CD14-positive monocyte (primary cell): ENCODE results near the gene NPHP3. TPM values are rescaled to one million over a fixed set of nuclear protein-coding genes. Genes with fewer than 3 reads are reported as not detected.

Experiments
- DNase-seq, 3 donors: peaks; one replicate each; pipeline ENCODE4 v3.0.0-alpha.2; 2011 to 2022
- H2AFZ ChIP-seq: 2 replicates; pipeline ENCODE4 v1.6.0; 2012; ENCODE audit warnings: mild to moderate bottlenecking, low read depth, low read length, inconsistent platforms; ENCODE audit not compliant: insufficient read depth, poor library complexity, severe bottlenecking
- H3K27ac ChIP-seq, 2 donors: 1 replicate in 1 of 2; 2 replicates in 1 of 2; pipeline ENCODE4 v1.5.1; 2012 to 2013; ENCODE audit warnings: low read length in 2 of 2, control low read depth in 1 of 2, inconsistent platforms in 1 of 2, low read depth in 1 of 2, mild to moderate bottlenecking in 1 of 2
- H3K27me3 ChIP-seq, 2 donors: one replicate each; pipeline versions ENCODE4 v1.6.0 to v1.6.1; 2011 to 2013; ENCODE audit warnings: low read length in 2 of 2; ENCODE audit not compliant: control insufficient read depth in 2 of 2, insufficient read depth in 2 of 2
- H3K36me3 ChIP-seq, 2 donors: replicated peaks in 1 of 2; 1 replicate in 1 of 2; 2 replicates in 1 of 2; pipeline versions ENCODE4 v1.5.1 to v1.6.1; 2012 to 2013; ENCODE audit warnings: low read length in 2 of 2, control low read depth in 1 of 2, inconsistent platforms in 1 of 2, mild to moderate bottlenecking in 1 of 2; ENCODE audit not compliant: insufficient read depth in 2 of 2, control insufficient read depth in 1 of 2
- H3K4me1 ChIP-seq, 2 donors: 1 replicate in 1 of 2; 2 replicates in 1 of 2; pipeline versions ENCODE4 v1.5.1 to v1.6.1; 2012 to 2013; ENCODE audit warnings: low read length in 2 of 2, control low read depth in 1 of 2, inconsistent platforms in 1 of 2, mild to moderate bottlenecking in 1 of 2, moderate library complexity in 1 of 2; ENCODE audit not compliant: insufficient read depth in 2 of 2, control insufficient read depth in 1 of 2
- H3K4me2 ChIP-seq: replicated peaks from 2 replicates; pipeline ENCODE3; 2012; ENCODE audit warnings: low read length, moderate library complexity, mild to moderate bottlenecking; ENCODE audit not compliant: poor library complexity, severe bottlenecking; ENCODE audit errors: extremely low read depth
- H3K4me3 ChIP-seq, 3 experiments: fragments of 200-600 bp in 1 of 3; sonication (generic) in 1 of 3; replicated peaks in 1 of 3; 1 replicate in 2 of 3; 2 replicates in 1 of 3; pipeline ENCODE4 v1.5.1; 2011 to 2013; ENCODE audit warnings: low read length in 3 of 3, mild to moderate bottlenecking in 3 of 3, control low read depth in 2 of 3, low read depth in 2 of 3, inconsistent platforms in 1 of 3, moderate library complexity in 1 of 3
- H3K79me2 ChIP-seq: 2 replicates; pipeline ENCODE4 v1.6.0; 2012; ENCODE audit warnings: mild to moderate bottlenecking, control low read depth, inconsistent platforms, low read length, moderate library complexity; ENCODE audit not compliant: insufficient read depth
- H3K9ac ChIP-seq: 2 replicates; pipeline ENCODE4 v1.6.0; 2017; ENCODE audit warnings: low read length, mild to moderate bottlenecking; ENCODE audit not compliant: insufficient read depth, poor library complexity, severe bottlenecking
- H3K9me3 ChIP-seq, 2 donors: replicated peaks in 1 of 2; 1 replicate in 1 of 2; 2 replicates in 1 of 2; pipeline versions ENCODE4 v1.5.1 to v1.6.1; 2012 to 2013; ENCODE audit warnings: low read length in 2 of 2, control low read depth in 1 of 2; ENCODE audit not compliant: control insufficient read depth in 1 of 2, insufficient read depth in 1 of 2
- H4K20me1 ChIP-seq: 2 replicates; pipeline ENCODE4 v1.6.0; 2012; ENCODE audit warnings: mild to moderate bottlenecking, low read length, control low read depth, moderate library complexity; ENCODE audit not compliant: insufficient read depth
- H3K27ac Mint-ChIP-seq, 7 donors: one replicate each; pipeline ENCODE4 v1.8.0; 2020; ENCODE audit warnings: mild to moderate bottlenecking in 7 of 7, mixed read lengths in 7 of 7, moderate library complexity in 6 of 7, inconsistent platforms in 2 of 7
- H3K27me3 Mint-ChIP-seq, 3 donors: one replicate each; pipeline ENCODE4 v1.8.0; 2021 to 2022; ENCODE audit warnings: low read depth in 3 of 3, mild to moderate bottlenecking in 3 of 3, mixed read lengths in 3 of 3, moderate library complexity in 3 of 3, inconsistent platforms in 1 of 3
- H3K36me3 Mint-ChIP-seq, 2 donors: one replicate each; pipeline ENCODE4 v1.8.0; 2020; ENCODE audit warnings: mixed read lengths in 2 of 2, inconsistent platforms in 1 of 2, mild to moderate bottlenecking in 1 of 2
- H3K4me1 Mint-ChIP-seq: one replicate; pipeline ENCODE4 v1.8.0; 2020; ENCODE audit warnings: mild to moderate bottlenecking, mixed read lengths
- H3K4me3 Mint-ChIP-seq, 2 donors: one replicate each; pipeline ENCODE4 v1.8.0; 2020; ENCODE audit warnings: mild to moderate bottlenecking in 2 of 2, mixed read lengths in 2 of 2, moderate library complexity in 1 of 2
- H3K9me3 Mint-ChIP-seq, 7 donors: one replicate each; pipeline ENCODE4 v1.8.0; 2020 to 2022; ENCODE audit warnings: mixed read lengths in 7 of 7, mild to moderate bottlenecking in 6 of 7, moderate library complexity in 6 of 7, inconsistent platforms in 2 of 7
- CTCF ChIP-seq: fragments of 200-600 bp; IDR thresholded peaks from one replicate; pipeline ENCODE4 v1.8.0; 2022; ENCODE audit warnings: antibody characterized with exemption, mild to moderate bottlenecking
- WGBS: methylation state at CpG from one replicate; pipeline ENCODE4 v1.1.5; 2013; ENCODE audit warnings: missing lambda C conversion rate; ENCODE audit not compliant: insufficient coverage; 5-methylcytosine and 5-hydroxymethylcytosine counted together
- intact Hi-C, 2 donors: fragments of 100-400 bp; cut with micrococcal nuclease; formaldehyde crosslinking; loops; one replicate each; pipeline versions ENCODE4 v1.15.0 to v1.15.1; 2023
- polyA plus RNA-seq, 3 donors: library from polyadenylated mRNA; depleted of rRNA in 1 of 3; unstranded in 2 of 3; stranded (reverse) in 1 of 3; fragments of 300-500 nt in 2 of 3; fragments of >200 nt in 1 of 3; fragmentation: Illumina TruSeq in 2 of 3; gene quantifications; 1 replicate in 2 of 3; 2 replicates in 1 of 3; pipeline ENCODE4 v1.2.3, GENCODE V29; 2012 to 2021

The NPHP3 gene
- polyA plus RNA-seq, 3 donors = 1.3 to 15.0 (median 2.0) TPM

GRCh38 chr3:132730891-132731580 is 8.8 kb upstream of the NPHP3 start:
- Histone ChIP-seq H3K4me2 (no peak overlapping the region), H3K27ac (no peak overlapping the region), H4K20me1 (no peaks in the 10 kb centered on the region), H3K79me2 (no peaks in the 10 kb centered on the region), H3K36me3 (no peaks in the 10 kb centered on the region), H3K4me1 (no peaks in the 10 kb centered on the region), H3K27me3 (peaks cover 4 to 10% of the 10 kb centered on the region in 2 donors), H2AFZ (no peak overlapping the region), H3K9ac (no peak overlapping the region), H3K9me3 (no peaks in the 10 kb centered on the region), H3K4me3 (no peak overlapping the region)
- intact Hi-C loops = no loop called here
- no peak for DNase-seq
- H3K36me3 Mint-ChIP-seq = no peaks in the 10 kb centered on the region
- H3K4me3 Mint-ChIP-seq = peak overlapping the region in 1 of 2 donors; percentile 42
- TF ChIP-seq CTCF = no peak
- H3K27me3 Mint-ChIP-seq = peaks cover 10 to 15% (median 14%) of the 10 kb centered on the region in 3 donors
- peaks cover 1% of the 10 kb centered on the region for H3K4me1 Mint-ChIP-seq
- no peaks in the 10 kb centered on the region for H3K9me3 Mint-ChIP-seq
- no CpG with 5 or more reads among the region's 2 CpGs for WGBS
- no peak overlapping the region for H3K27ac Mint-ChIP-seq

GRCh38 chr3:132726341-132726823 is 4.2 kb upstream of the NPHP3 start:
- H3K4me3 Mint-ChIP-seq = no peak overlapping the region
- peaks cover 4% of the 10 kb centered on the region for H3K79me2 ChIP-seq
- H3K9me3 Mint-ChIP-seq = no peaks in the 10 kb centered on the region
- no peak overlapping the region for H3K27ac ChIP-seq
- H3K27me3 Mint-ChIP-seq = peaks cover 7 to 10% (median 8%) of the 10 kb centered on the region in 3 donors
- peaks cover 8 to 12% of the 10 kb centered on the region in 2 donors for H3K4me1 ChIP-seq
- peaks cover 9% of the 10 kb centered on the region for H3K4me1 Mint-ChIP-seq
- peak; percentile 84 for TF ChIP-seq CTCF
- no peaks in the 10 kb centered on the region for H4K20me1 ChIP-seq
- no peaks in the 10 kb centered on the region for H3K9me3 ChIP-seq
- no peak overlapping the region for H3K4me3 ChIP-seq
- peaks cover 2 to 4% of the 10 kb centered on the region in 2 donors for H3K27me3 ChIP-seq
- H3K9ac ChIP-seq = no peak overlapping the region
- H3K36me3 Mint-ChIP-seq = no peaks in the 10 kb centered on the region
- H3K36me3 ChIP-seq = no peaks in the 10 kb centered on the region
- H3K27ac Mint-ChIP-seq = no peak overlapping the region
- WGBS = no CpG with 5 or more reads among the region's 2 CpGs
- H3K4me2 ChIP-seq = no peak overlapping the region
- DNase-seq = peak; percentile 42 to 72 (median 52)
- intact Hi-C loops = loop anchor here (2.0 to 10.0 kb wide), 4 partner anchors 696 to 1078 kb away; partner anchors contain the start of genes SRPRB (in 2 of the 2) and TOPBP1 (in 2 of the 2)
- no peak overlapping the region for H2AFZ ChIP-seq
